ENCODE data around the gene GNAI2.
A peak's percentile ranks its signal among the peaks of the same experiment; 100 is the strongest.
"Not testable (repeated sequence)": the region's sequence is repeated elsewhere in the genome, so short reads cannot be mapped to it uniquely, and the experiment has no call there.

GNAI2 gene

GRCh38 chr3:50246517-50246954 is 10.5 kb downstream of the GNAI2 start:
- DNase-seq: peak; percentile 93

GRCh38 chr3:50248387-50248786 is 12.4 kb downstream of the GNAI2 start:
- no peak for DNase-seq

GRCh38 chr3:50249457-50249856 is 13.5 kb downstream of the GNAI2 start:
- no peak for DNase-seq

GRCh38 chr3:50250514-50250913 is 14.5 kb downstream of the GNAI2 start:
- no peak for DNase-seq

- peak; percentile 84 for DNase-seq
These were observed 15.2 kb downstream of the GNAI2 start for GRCh38 chr3:50251220-50251619.

GRCh38 chr3:50254577-50255250 is 18.7 kb downstream of the GNAI2 start:
- no peak for DNase-seq

GRCh38 chr3:50255251-50255615 is 19.2 kb downstream of the GNAI2 start:
- DNase-seq: no peak

GRCh38 chr3:50256978-50257890 is 21.2 kb downstream of the GNAI2 start:
- peak; percentile 78 for DNase-seq

GRCh38 chr3:50258029-50258680 is 22.2 kb downstream of the GNAI2 start:
- no peak for DNase-seq

- DNase-seq: no peak
These were observed 23.0 kb downstream of the GNAI2 start for GRCh38 chr3:50258979-50259378.

GRCh38 chr3:50259432-50260026 is 23.5 kb downstream of the GNAI2 start:
- no peak for DNase-seq

- DNase-seq: peak; percentile 95
These were observed 24.3 kb downstream of the GNAI2 start for GRCh38 chr3:50260027-50260941.

GRCh38 chr3:50260942-50261441 is 25.0 kb downstream of the GNAI2 start:
- DNase-seq: no peak

- DNase-seq: no peak
These were observed 25.5 kb downstream of the GNAI2 start for GRCh38 chr3:50261505-50261904.

- DNase-seq: not testable (repeated sequence)
These were observed 26.2 kb downstream of the GNAI2 start for GRCh38 chr3:50262200-50262599.

GRCh38 chr3:50262778-50263177 is 26.8 kb downstream of the GNAI2 start:
- no peak for DNase-seq

GRCh38 chr3:50263478-50264382 is 27.7 kb downstream of the GNAI2 start:
- no peak for DNase-seq

GRCh38 chr3:50264383-50264963 is 28.5 kb downstream of the GNAI2 start:
- DNase-seq: no peak

GRCh38 chr3:50264964-50265485 is 29.0 kb downstream of the GNAI2 start:
- DNase-seq: no peak

- DNase-seq: no peak
These were observed 29.6 kb downstream of the GNAI2 start for GRCh38 chr3:50265571-50265970.
